ENCODE results near the gene SIRT3. TPM values are rescaled to one million over a fixed set of nuclear protein-coding genes. Genes with fewer than 3 reads are reported as not detected.

The SIRT3 gene
- total and polyA plus RNA-seq, 2 experiments from 2014 or later = 11.2 to 23.4 TPM

DNA sequence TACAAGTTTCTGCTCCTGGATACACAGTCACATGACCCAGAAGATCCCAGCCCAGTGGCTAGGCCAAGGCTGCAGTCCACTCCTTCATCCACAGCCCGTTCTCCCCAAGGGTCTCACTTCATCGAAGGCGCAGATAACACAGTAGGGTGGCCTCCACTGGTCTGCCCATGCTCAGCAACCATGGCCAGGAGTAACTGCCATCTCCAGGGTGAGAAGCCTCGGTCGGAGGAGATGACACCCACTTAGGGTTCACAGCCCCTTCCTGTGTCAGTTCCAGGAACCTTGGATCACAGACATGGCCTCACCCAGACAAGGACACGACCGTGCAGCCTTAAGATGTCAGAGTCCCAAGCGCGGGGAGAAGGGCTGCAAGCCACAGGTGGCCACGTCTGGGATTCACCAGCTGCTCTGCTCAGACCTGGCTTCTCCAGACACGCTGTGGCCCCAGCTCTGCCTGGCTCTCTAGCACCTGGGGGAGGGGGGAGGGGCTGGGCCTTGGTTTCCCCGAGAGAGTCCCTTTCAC is 31.5 kb downstream of the SIRT3 start:
- TF ChIP-seq EZH2 (IDR thresholded peaks at IDR 0.05; ENCODE audit: borderline replicate concordance) = no peak
- TF ChIP-seq EZH2phosphoT487 (IDR thresholded peaks at IDR 0.05; ENCODE audit: low read depth, severe bottlenecking, unreplicated experiment) = no peak
- TF ChIP-seq, protein P1, sequence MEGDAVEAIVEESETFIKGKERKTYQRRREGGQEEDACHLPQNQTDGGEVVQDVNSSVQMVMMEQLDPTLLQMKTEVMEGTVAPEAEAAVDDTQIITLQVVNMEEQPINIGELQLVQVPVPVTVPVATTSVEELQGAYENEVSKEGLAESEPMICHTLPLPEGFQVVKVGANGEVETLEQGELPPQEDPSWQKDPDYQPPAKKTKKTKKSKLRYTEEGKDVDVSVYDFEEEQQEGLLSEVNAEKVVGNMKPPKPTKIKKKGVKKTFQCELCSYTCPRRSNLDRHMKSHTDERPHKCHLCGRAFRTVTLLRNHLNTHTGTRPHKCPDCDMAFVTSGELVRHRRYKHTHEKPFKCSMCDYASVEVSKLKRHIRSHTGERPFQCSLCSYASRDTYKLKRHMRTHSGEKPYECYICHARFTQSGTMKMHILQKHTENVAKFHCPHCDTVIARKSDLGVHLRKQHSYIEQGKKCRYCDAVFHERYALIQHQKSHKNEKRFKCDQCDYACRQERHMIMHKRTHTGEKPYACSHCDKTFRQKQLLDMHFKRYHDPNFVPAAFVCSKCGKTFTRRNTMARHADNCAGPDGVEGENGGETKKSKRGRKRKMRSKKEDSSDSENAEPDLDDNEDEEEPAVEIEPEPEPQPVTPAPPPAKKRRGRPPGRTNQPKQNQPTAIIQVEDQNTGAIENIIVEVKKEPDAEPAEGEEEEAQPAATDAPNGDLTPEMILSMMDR (IDR thresholded peaks at IDR 0.05; ENCODE audit: poor library complexity) = no peak
- no peaks in the 10 kb centered on the region for H3K36me3 ChIP-seq (replicated peaks; ENCODE audit: insufficient read depth, low read depth)
- DNase-seq (ENCODE audit: low spot score) = no peak
- H3K4me1 ChIP-seq (ENCODE audit: insufficient read depth) = peaks cover 17% of the 10 kb centered on the region
- H3K4me2 ChIP-seq = peak overlapping the region; percentile 100
- WGBS (ENCODE audit: low lambda C conversion rate, missing lambda C conversion rate) = 98% methylated on average over 12 of the region's 12 CpGs
- peaks cover 43% of the 10 kb centered on the region for H4K20me1 ChIP-seq (ENCODE audit: insufficient read depth, poor library complexity, severe bottlenecking)
- no peak overlapping the region for H3K27ac ChIP-seq
- no peak overlapping the region for H3K4me3 ChIP-seq
- peaks cover 49% of the 10 kb centered on the region for H3K79me2 ChIP-seq
- H3K27me3 ChIP-seq = no peaks in the 10 kb centered on the region
- H3K9me2 ChIP-seq (replicated peaks; ENCODE audit: insufficient read depth) = no peaks in the 10 kb centered on the region
- H3K9me3 ChIP-seq (ENCODE audit: low read depth) = no peaks in the 10 kb centered on the region
- no peak overlapping the region for H2AFZ ChIP-seq

DNA sequence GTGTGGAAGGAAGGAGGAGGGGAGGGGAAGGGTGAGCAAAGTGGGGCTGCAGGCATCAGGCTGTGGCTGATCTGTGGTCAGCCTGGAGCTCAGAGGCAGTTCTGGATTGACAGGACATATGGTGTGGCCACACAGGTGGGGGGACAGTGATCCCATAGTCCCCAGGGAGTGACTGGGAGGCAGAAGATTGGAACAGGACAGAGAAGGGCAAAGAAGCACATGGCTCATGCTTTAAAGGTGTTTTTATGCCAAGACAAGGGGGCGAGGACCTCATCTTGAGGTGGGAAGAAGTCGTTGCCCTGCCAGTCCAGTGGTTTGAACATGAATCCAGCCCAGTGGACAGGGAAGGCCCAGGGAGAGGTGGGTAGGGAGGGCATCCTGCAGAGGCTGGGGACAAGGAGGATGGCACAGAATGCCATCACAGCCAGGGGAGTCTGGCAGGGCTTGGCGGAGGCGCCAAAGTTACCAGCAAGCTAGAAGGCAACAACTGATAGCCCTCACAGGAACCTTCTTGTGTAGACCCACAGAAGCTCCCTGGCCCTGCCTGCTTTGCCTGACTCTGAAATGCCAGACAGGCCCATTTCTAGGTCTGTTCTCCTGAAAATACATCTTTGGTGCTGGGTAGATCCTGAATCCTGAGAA is 32.1 kb downstream of the SIRT3 start:
- no peak for DNase-seq (ENCODE audit: low spot score)
- TF ChIP-seq EZH2 (IDR thresholded peaks at IDR 0.05; ENCODE audit: borderline replicate concordance) = no peak
- TF ChIP-seq EZH2phosphoT487 (IDR thresholded peaks at IDR 0.05; ENCODE audit: low read depth, severe bottlenecking, unreplicated experiment) = no peak
- TF ChIP-seq, protein P1 (IDR thresholded peaks at IDR 0.05; ENCODE audit: poor library complexity) = no peak
- Histone ChIP-seq H2AFZ (no peak overlapping the region), H4K20me1 (ENCODE audit: insufficient read depth, poor library complexity, severe bottlenecking) (peaks cover 40% of the 10 kb centered on the region), H3K27ac (no peak overlapping the region), H3K4me3 (no peak overlapping the region), H3K4me2 (no peak overlapping the region), H3K4me1 (ENCODE audit: insufficient read depth) (peaks cover 12% of the 10 kb centered on the region), H3K79me2 (peaks cover 43% of the 10 kb centered on the region), H3K9me3 (ENCODE audit: low read depth) (no peaks in the 10 kb centered on the region), H3K9me2 (replicated peaks; ENCODE audit: insufficient read depth) (no peaks in the 10 kb centered on the region), H3K27me3 (no peaks in the 10 kb centered on the region), H3K36me3 (replicated peaks; ENCODE audit: insufficient read depth, low read depth) (no peaks in the 10 kb centered on the region)
- 97% methylated on average over 4 of the region's 4 CpGs for WGBS (ENCODE audit: low lambda C conversion rate, missing lambda C conversion rate)

DNA sequence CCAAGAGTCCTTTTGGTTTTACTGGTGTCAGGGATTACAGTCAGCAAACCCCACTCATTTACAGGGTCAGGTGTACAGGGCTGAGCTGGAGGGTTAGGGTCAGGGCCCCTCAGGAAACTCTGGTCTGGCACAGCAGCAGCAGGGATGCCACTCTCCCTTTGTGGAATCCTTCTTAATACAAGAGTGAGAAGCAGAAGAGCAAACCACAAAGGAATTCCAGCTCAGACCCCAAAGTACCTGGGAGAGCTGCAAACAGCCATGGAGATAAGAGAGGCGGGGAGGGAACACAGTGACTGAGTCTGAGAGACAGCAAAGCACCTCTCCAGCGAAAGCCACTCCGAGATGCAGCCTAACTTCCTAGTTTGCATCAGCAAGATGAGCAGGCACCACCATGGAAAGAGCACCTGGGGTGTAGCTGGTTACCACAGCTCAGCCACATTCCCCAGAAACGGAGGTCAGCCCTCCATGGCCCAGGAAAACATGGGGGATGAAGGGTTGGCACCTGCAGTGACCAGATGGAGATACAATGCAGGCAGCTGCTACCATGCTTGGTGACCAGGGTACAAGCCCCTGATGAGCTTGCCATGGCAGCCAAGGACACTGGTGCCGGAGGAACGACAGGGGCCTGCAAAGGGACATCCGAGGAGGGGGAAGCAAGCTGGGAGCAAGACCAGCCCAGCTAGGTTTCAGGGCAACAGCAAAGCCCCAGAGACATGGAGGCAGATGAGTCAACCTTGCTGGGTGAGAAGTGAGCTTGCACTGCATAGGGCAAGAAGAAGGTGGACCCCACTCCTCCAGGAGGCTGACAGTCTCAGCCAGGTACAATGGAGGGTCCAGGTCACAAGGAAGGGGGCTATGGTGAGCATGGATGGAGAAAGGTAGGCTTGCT is 32.8 kb downstream of the SIRT3 start:
- Histone ChIP-seq H3K27me3 (no peaks in the 10 kb centered on the region), H3K4me1 (ENCODE audit: insufficient read depth) (peaks cover 12% of the 10 kb centered on the region), H3K36me3 (replicated peaks; ENCODE audit: insufficient read depth, low read depth) (no peaks in the 10 kb centered on the region), H3K27ac (no peak overlapping the region), H3K4me3 (no peak overlapping the region), H4K20me1 (ENCODE audit: insufficient read depth, poor library complexity, severe bottlenecking) (peaks cover 40% of the 10 kb centered on the region), H2AFZ (no peak overlapping the region), H3K79me2 (peaks cover 39% of the 10 kb centered on the region), H3K9me2 (replicated peaks; ENCODE audit: insufficient read depth) (no peaks in the 10 kb centered on the region), H3K9me3 (ENCODE audit: low read depth) (no peaks in the 10 kb centered on the region), H3K4me2 (no peak overlapping the region)
- no peak for DNase-seq (ENCODE audit: low spot score)
- WGBS (ENCODE audit: low lambda C conversion rate, missing lambda C conversion rate) = 90% methylated on average over 7 of the region's 7 CpGs
- TF ChIP-seq, protein P1 (IDR thresholded peaks at IDR 0.05; ENCODE audit: poor library complexity) = no peak
- TF ChIP-seq EZH2 (IDR thresholded peaks at IDR 0.05; ENCODE audit: borderline replicate concordance) = no peak
- TF ChIP-seq EZH2phosphoT487 (IDR thresholded peaks at IDR 0.05; ENCODE audit: low read depth, severe bottlenecking, unreplicated experiment) = no peak

Data from hepatocyte (in vitro differentiated cells).